Esophagus muscularis mucosa (tissue), 4 donors: ENCODE measurements around the gene ADAD1.

Experiments used
- CTCF ChIP-seq, 3 experiments: fragments of 200-600 bp in 2 of 3; fragments of 450-650 bp in 1 of 3; sonication (generic) in 2 of 3; IDR thresholded peaks; one replicate each; pipeline ENCODE4 v1.5.1; 2017 to 2019; ENCODE audit warnings: antibody characterized with exemption in 3 of 3, mild to moderate bottlenecking in 2 of 3, moderate library complexity in 1 of 3
- EP300 ChIP-seq: sonication (generic); formaldehyde crosslinking; IDR thresholded peaks from one replicate; pipeline ENCODE4 v1.6.1; 2017; ENCODE audit warnings: antibody characterized with exemption
- POLR2A ChIP-seq: fragments of 450-650 bp; IDR thresholded peaks from one replicate; pipeline ENCODE4 v1.6.1; 2017; ENCODE audit warnings: antibody characterized with exemption, moderate library complexity, mild to moderate bottlenecking, low read depth
- POLR2AphosphoS5 ChIP-seq, 2 donors: sonication (generic); formaldehyde crosslinking; IDR thresholded peaks; one replicate each; pipeline ENCODE4 v1.6.1; 2017; ENCODE audit warnings: antibody characterized with exemption in 2 of 2

GRCh38 chr4:122403861-122404260, 25.1 kb downstream of the ADAD1 start:
- TF ChIP-seq POLR2A = no peak
- no peak for TF ChIP-seq CTCF (IDR thresholded peaks at IDR 0.05)
- TF ChIP-seq POLR2AphosphoS5 (IDR thresholded peaks at IDR 0.05) = no peak
- TF ChIP-seq EP300 = no peak
